Endothelial cell of umbilical vein (primary cell): ENCODE results near the gene GSTA2. TPM values are rescaled to one million over a fixed set of nuclear protein-coding genes. Genes with fewer than 3 reads are reported as not detected.
"Not testable (repeated sequence)": the region's sequence is repeated elsewhere in the genome, so short reads cannot be mapped to it uniquely, and the experiment has no call there.

Experiments used
- BruUV-seq: library from RNA; stranded (reverse); fragments of 400-500 nt; replicated peaks from 2 replicates; lab custom pipeline; 2021; lab: Mats Ljungman, UMichigan
- CTCF ChIA-PET: fragments of 300-600, 350-600 bp; sonication (Branson Sonifier 250); formaldehyde crosslinking; loops from one replicate; lab custom pipeline; 2021; ENCODE audit warnings: antibody characterized with exemption, inconsistent platforms; lab: Charles Lee
- POLR2A ChIA-PET: fragments of 300-600, 350-600 bp; sonication (Branson Sonifier 250); formaldehyde crosslinking; loops from one replicate; lab custom pipeline; 2021; ENCODE audit warnings: antibody characterized with exemption, inconsistent platforms; lab: Charles Lee
- DNase-seq: peaks from one replicate; pipeline ENCODE4 v3.0.0-alpha.2; 2011; ENCODE audit warnings: low read depth, low spot score
- FAIRE-seq: peaks from 2 replicates; lab custom pipeline; 2011; peaks lifted over from hg19 to GRCh38; lab: Jason Lieb, UNC
- H2AFZ ChIP-seq: 2 replicates; pipeline ENCODE4 v1.6.0; 2012; ENCODE audit warnings: low read depth, low read length, control low read depth, inconsistent platforms
- H3K27ac ChIP-seq: 2 replicates; pipeline ENCODE4 v1.5.1; 2011; ENCODE audit warnings: low read depth, mild to moderate bottlenecking, control low read depth, low read length, moderate library complexity; ENCODE audit not compliant: insufficient read depth
- H3K27me3 ChIP-seq, 2 experiments: 2 replicates each; pipeline versions ENCODE4 v1.6.0 to v1.6.1; 2011; ENCODE audit warnings: low read length in 2 of 2, mixed read lengths in 1 of 2; ENCODE audit not compliant: control insufficient read depth in 2 of 2, insufficient read depth in 2 of 2
- H3K36me3 ChIP-seq, 2 experiments: 2 replicates in 1 of 2; 3 replicates in 1 of 2; pipeline ENCODE4 v1.5.1; 2011; ENCODE audit warnings: low read length in 2 of 2, mild to moderate bottlenecking in 1 of 2, moderate library complexity in 1 of 2; ENCODE audit not compliant: control insufficient read depth in 2 of 2, insufficient read depth in 2 of 2; ENCODE audit errors: extremely low read depth in 1 of 2
- H3K4me1 ChIP-seq: 3 replicates; pipeline ENCODE4 v1.5.1; 2011; ENCODE audit warnings: mild to moderate bottlenecking, low read length; ENCODE audit not compliant: control insufficient read depth, insufficient read depth; ENCODE audit errors: extremely low read depth
- H3K4me2 ChIP-seq: 2 replicates; pipeline ENCODE4 v1.6.1; 2011; ENCODE audit warnings: low read length, control low read depth, mixed read lengths; ENCODE audit not compliant: insufficient read depth
- H3K4me3 ChIP-seq, 3 experiments: fragments of 200-600 bp in 1 of 3; sonication (generic), shearing (Covaris generic) in 1 of 3; replicated peaks in 1 of 3; 2 replicates each; pipeline ENCODE4 v1.5.1; 2011 to 2016; ENCODE audit warnings: control low read depth in 3 of 3, low read length in 3 of 3, mild to moderate bottlenecking in 2 of 3, inconsistent platforms in 1 of 3, low read depth in 1 of 3, moderate library complexity in 1 of 3; ENCODE audit not compliant: insufficient read depth in 1 of 3
- H3K79me2 ChIP-seq: 2 replicates; pipeline ENCODE4 v1.6.0; 2012; ENCODE audit warnings: low read length, inconsistent platforms; ENCODE audit not compliant: control insufficient read depth, insufficient read depth
- H3K9ac ChIP-seq: replicated peaks from 2 replicates; pipeline ENCODE3; 2011; ENCODE audit warnings: low read length, control low read depth; ENCODE audit not compliant: insufficient read depth; ENCODE audit errors: extremely low read depth
- H3K9me1 ChIP-seq: replicated peaks from 3 replicates; pipeline ENCODE4 v1.6.0; 2011; ENCODE audit warnings: mild to moderate bottlenecking, low read length; ENCODE audit not compliant: control insufficient read depth, insufficient read depth; ENCODE audit errors: extremely low read depth
- H3K9me3 ChIP-seq: replicated peaks from 2 replicates; pipeline ENCODE4 v1.5.1; 2012; ENCODE audit warnings: low read length, inconsistent platforms; ENCODE audit not compliant: control insufficient read depth, insufficient read depth
- H4K20me1 ChIP-seq: replicated peaks from 2 replicates; pipeline ENCODE3; 2011; ENCODE audit warnings: mild to moderate bottlenecking, low read length; ENCODE audit not compliant: control insufficient read depth, insufficient read depth; ENCODE audit errors: extremely low read depth
- EZH2 ChIP-seq: IDR thresholded peaks from 2 replicates; pipeline ENCODE4 v1.6.1; 2012; ENCODE audit warnings: borderline replicate concordance, low read depth, mild to moderate bottlenecking, moderate library complexity, low read length, inconsistent platforms; ENCODE audit not compliant: severe bottlenecking
- FOS ChIP-seq: IDR thresholded peaks from 2 replicates; pipeline ENCODE4 v1.6.1; 2011; ENCODE audit warnings: mild to moderate bottlenecking, low read length, moderate library complexity, borderline replicate concordance; ENCODE audit not compliant: insufficient read depth
- GATA2 ChIP-seq: IDR thresholded peaks from 2 replicates; pipeline ENCODE4 v1.7.0; 2011; ENCODE audit warnings: low read depth, mild to moderate bottlenecking, moderate library complexity, mixed read lengths, low read length; ENCODE audit not compliant: insufficient read length, insufficient read depth
- JUN ChIP-seq: IDR thresholded peaks from 2 replicates; pipeline ENCODE4 v1.6.1; 2011; ENCODE audit warnings: borderline replicate concordance, low read depth; ENCODE audit not compliant: insufficient read length, insufficient read depth
- MAX ChIP-seq: IDR thresholded peaks from 2 replicates; pipeline ENCODE4 v1.6.1; 2011; ENCODE audit not compliant: insufficient read depth, insufficient read length
- MYC ChIP-seq: IDR thresholded peaks from one replicate; pipeline ENCODE4 v1.6.1; 2011; ENCODE audit warnings: mild to moderate bottlenecking, low read depth, low read length
- POLR2A ChIP-seq: IDR thresholded peaks from 2 replicates; pipeline ENCODE4 v1.6.1; 2012; ENCODE audit warnings: low read depth, mild to moderate bottlenecking, control low read depth, low read length
- POLR2AphosphoS5 ChIP-seq: IDR thresholded peaks from 2 replicates; pipeline ENCODE4 v1.6.1; 2012; ENCODE audit warnings: low read depth, mild to moderate bottlenecking, control low read depth, low read length, moderate library complexity; ENCODE audit not compliant: insufficient read depth
- dilution Hi-C: fragments of 300-500 bp; cut with MboI; formaldehyde crosslinking; loops from one replicate; pipeline ENCODE4 v1.15.0; 2019; ENCODE audit warnings: low sequenced_read_pairs; ENCODE audit not compliant: extremely low pct_ligation_motif_present
- intact Hi-C: fragments of 100-400 bp; cut with micrococcal nuclease; formaldehyde crosslinking; loops from one replicate; pipeline ENCODE4 v1.10.0; 2022
- polyA plus RNA-seq, 4 experiments: library from polyadenylated mRNA; depleted of rRNA in 3 of 4; stranded (reverse) in 3 of 4; unstranded in 1 of 4; fragments of >200 nt; gene quantifications; 2 replicates each; pipeline versions ENCODE4 v1.2.1 to v1.2.3, GENCODE V29; 2011 to 2012; ENCODE audit warnings: missing spikeins in 1 of 4
- total RNA-seq: library from RNA; stranded (reverse); gene quantifications from 2 replicates; pipeline ENCODE4 v1.2.3, GENCODE V29; 2021
- TF ChIP-seq, protein P1 (sequence below), 2 donors: IDR thresholded peaks; 1 replicate in 1 of 2; 2 replicates in 1 of 2; pipeline ENCODE4 v1.5.1; 2011; ENCODE audit warnings: low read length in 2 of 2, mild to moderate bottlenecking in 2 of 2, moderate library complexity in 2 of 2, control low read depth in 1 of 2, inconsistent platforms in 1 of 2, low read depth in 1 of 2; ENCODE audit not compliant: insufficient read depth in 1 of 2; ENCODE audit errors: extremely low read depth in 1 of 2

The GSTA2 gene
- total and polyA plus RNA-seq, 2 donors (not counting 3 experiments of a cell fraction or from before 2014, with no cell fraction given): not detected

GRCh38 chr6:52706001-52706400 is 57.3 kb downstream of the GSTA2 start:
- Histone ChIP-seq H4K20me1 (no peaks in the 10 kb centered on the region), H3K9me1 (no peaks in the 10 kb centered on the region), H3K27ac (no peak overlapping the region), H3K4me2 (no peak overlapping the region), H3K9ac (no peak overlapping the region), H3K79me2 (no peaks in the 10 kb centered on the region), H3K4me3 (no peak overlapping the region), H3K36me3 (no peaks in the 10 kb centered on the region), H3K4me1 (no peaks in the 10 kb centered on the region), H2AFZ (no peak overlapping the region), H3K9me3 (no peaks in the 10 kb centered on the region), H3K27me3 (peaks cover 1 to 4% of the 10 kb centered on the region in 2 experiments)
- DNase-seq: no peak
- no TSS peak for BruUV-seq
- ChIA-PET CTCF (interaction anchor here (1.0 to 1.8 kb wide), 2 partner anchors 8 to 12 kb away, joined by 3 to 4 read pairs; no protein-coding TSS in a partner anchor), POLR2A (no interaction called here)
- intact Hi-C loops: no loop called here
- dilution Hi-C loops: no loop called here
- FAIRE-seq: no peak
- TF ChIP-seq MAX: no peak
- TF ChIP-seq POLR2AphosphoS5: no peak
- TF ChIP-seq EZH2: no peak
- TF ChIP-seq, protein P1, sequence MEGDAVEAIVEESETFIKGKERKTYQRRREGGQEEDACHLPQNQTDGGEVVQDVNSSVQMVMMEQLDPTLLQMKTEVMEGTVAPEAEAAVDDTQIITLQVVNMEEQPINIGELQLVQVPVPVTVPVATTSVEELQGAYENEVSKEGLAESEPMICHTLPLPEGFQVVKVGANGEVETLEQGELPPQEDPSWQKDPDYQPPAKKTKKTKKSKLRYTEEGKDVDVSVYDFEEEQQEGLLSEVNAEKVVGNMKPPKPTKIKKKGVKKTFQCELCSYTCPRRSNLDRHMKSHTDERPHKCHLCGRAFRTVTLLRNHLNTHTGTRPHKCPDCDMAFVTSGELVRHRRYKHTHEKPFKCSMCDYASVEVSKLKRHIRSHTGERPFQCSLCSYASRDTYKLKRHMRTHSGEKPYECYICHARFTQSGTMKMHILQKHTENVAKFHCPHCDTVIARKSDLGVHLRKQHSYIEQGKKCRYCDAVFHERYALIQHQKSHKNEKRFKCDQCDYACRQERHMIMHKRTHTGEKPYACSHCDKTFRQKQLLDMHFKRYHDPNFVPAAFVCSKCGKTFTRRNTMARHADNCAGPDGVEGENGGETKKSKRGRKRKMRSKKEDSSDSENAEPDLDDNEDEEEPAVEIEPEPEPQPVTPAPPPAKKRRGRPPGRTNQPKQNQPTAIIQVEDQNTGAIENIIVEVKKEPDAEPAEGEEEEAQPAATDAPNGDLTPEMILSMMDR (IDR thresholded peaks at IDR 0.05; ENCODE audit: extremely low read depth in 1 of 2, insufficient read depth in 1 of 2, low read depth in 1 of 2, low read length in 2 of 2): no peak
- no peak for TF ChIP-seq FOS
- no peak for TF ChIP-seq MYC
- TF ChIP-seq POLR2A: no peak
- TF ChIP-seq GATA2: no peak
- TF ChIP-seq JUN: no peak

- H3K9ac ChIP-seq, H2AFZ ChIP-seq, CTCF ChIA-PET, POLR2A ChIA-PET, H3K4me2 ChIP-seq, H3K36me3 ChIP-seq, BruUV-seq, intact Hi-C loops, H3K4me3 ChIP-seq, H3K27ac ChIP-seq, H3K9me1 ChIP-seq, H3K9me3 ChIP-seq, DNase-seq, H3K79me2 ChIP-seq, H4K20me1 ChIP-seq, H3K27me3 ChIP-seq, dilution Hi-C loops, H3K4me1 ChIP-seq, FAIRE-seq: not testable (repeated sequence)
Observed at GRCh38 chr6:52704781-52705502, 58.3 kb downstream of the GSTA2 start.
